ENCODE results near the gene KRT73.

GRCh38 chr12:52573743-52574142 is 44.6 kb downstream of the KRT73 start, which contains the start of gene KRT74:
- TF ChIP-seq POLR2A (IDR thresholded peaks at IDR 0.05; ENCODE audit: low read depth, low read length) (no peak), POLR2AphosphoS5 (IDR thresholded peaks at IDR 0.05; ENCODE audit: low read depth, low read length) (no peak)
